Measurements from ENCODE around the gene PASK. TPM values are rescaled to one million over a fixed set of nuclear protein-coding genes. Genes with fewer than 3 reads are reported as not detected.
A peak's percentile ranks its signal among the peaks of the same experiment; 100 is the strongest.

PASK gene
- total RNA-seq, 1 donor from 2014 or later, result 64.2 TPM

- Mint-ChIP-seq H3K27ac (ENCODE audit: unreplicated experiment) (no peak overlapping the region), H3K4me1 (no peaks in the 10 kb centered on the region), H3K27me3 (ENCODE audit: low read depth) (no peaks in the 10 kb centered on the region), H3K4me3 (no peak overlapping the region), H3K36me3 (ENCODE audit: low read depth) (peaks cover 3% of the 10 kb centered on the region), H3K9me3 (no peaks in the 10 kb centered on the region)
- DNase-seq (ENCODE audit: low read depth, low spot score), result no peak
- no peak for TF ChIP-seq CTCF (conservative IDR thresholded peaks at IDR 0.05)
Measured at GRCh38 chr2:241112592-241112991, 36.7 kb downstream of the PASK start.

- Mint-ChIP-seq H3K4me1 (no peaks in the 10 kb centered on the region), H3K27ac (ENCODE audit: unreplicated experiment) (peak overlapping the region; percentile 52), H3K9me3 (no peaks in the 10 kb centered on the region), H3K36me3 (ENCODE audit: low read depth) (peaks cover 3% of the 10 kb centered on the region), H3K27me3 (ENCODE audit: low read depth) (no peaks in the 10 kb centered on the region), H3K4me3 (no peak overlapping the region)
- no peak for DNase-seq (ENCODE audit: low read depth, low spot score)
- TF ChIP-seq CTCF (conservative IDR thresholded peaks at IDR 0.05), result no peak
Measured at GRCh38 chr2:241112046-241112445, 37.2 kb downstream of the PASK start.

- H3K27me3 Mint-ChIP-seq (ENCODE audit: low read depth), result no peaks in the 10 kb centered on the region
- H3K27ac Mint-ChIP-seq (ENCODE audit: unreplicated experiment), result peak overlapping the region; percentile 50
- H3K4me3 Mint-ChIP-seq, result peak overlapping the region; percentile 56
- TF ChIP-seq CTCF (conservative IDR thresholded peaks at IDR 0.05), result no peak
- DNase-seq (ENCODE audit: low read depth, low spot score), result no peak
- H3K36me3 Mint-ChIP-seq (ENCODE audit: low read depth), result peaks cover 3% of the 10 kb centered on the region
- H3K4me1 Mint-ChIP-seq, result no peaks in the 10 kb centered on the region
- no peaks in the 10 kb centered on the region for H3K9me3 Mint-ChIP-seq
Measured at GRCh38 chr2:241111440-241111805, 37.8 kb downstream of the PASK start.

DNA sequence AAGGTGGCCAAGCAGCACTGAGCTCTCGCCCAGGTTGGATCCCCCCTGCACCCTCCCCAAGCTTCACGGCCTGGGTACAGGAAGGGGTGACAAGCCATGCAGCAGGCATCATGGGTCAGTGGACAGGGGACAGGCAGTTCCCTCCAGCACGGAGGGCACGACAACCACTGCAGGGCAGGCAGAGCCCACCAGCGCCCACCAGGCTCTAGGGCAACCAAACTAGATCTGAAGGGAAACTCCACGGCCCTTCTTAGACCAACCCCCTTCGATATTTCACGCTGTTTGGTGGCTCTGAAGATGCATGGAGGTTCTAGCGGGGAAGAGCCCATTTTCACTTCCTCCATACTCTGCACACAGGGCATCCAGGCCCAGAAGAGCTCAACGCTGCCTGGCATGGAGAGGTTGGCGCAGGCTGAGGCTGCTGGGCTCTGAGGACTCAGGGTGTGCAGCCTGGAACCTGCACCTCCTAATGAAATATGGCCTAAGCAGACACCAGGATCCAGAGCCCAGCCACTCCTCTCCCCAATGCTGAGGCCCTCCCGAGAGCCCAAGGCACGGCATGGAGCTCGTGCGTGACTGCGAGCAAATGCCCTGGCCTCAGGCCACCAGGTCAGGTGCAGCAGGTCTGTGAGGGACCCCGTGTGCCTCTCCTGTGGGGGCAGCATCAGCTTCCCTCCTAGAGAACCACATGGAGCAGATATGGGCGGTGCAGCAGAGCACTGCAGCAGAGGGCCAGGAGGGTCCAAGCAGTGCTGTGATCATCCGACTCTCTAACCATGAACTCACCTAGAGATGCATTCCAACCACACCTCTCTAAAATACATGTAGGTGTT lies 38.4 kb downstream of the PASK start:
- Mint-ChIP-seq H3K9me3 (no peaks in the 10 kb centered on the region), H3K27ac (ENCODE audit: unreplicated experiment) (no peak overlapping the region), H3K27me3 (ENCODE audit: low read depth) (no peaks in the 10 kb centered on the region), H3K4me1 (no peaks in the 10 kb centered on the region), H3K36me3 (ENCODE audit: low read depth) (peaks cover 3% of the 10 kb centered on the region), H3K4me3 (no peak overlapping the region)
- no peak for TF ChIP-seq CTCF (conservative IDR thresholded peaks at IDR 0.05)
- DNase-seq (ENCODE audit: low read depth, low spot score), result no peak

DNA sequence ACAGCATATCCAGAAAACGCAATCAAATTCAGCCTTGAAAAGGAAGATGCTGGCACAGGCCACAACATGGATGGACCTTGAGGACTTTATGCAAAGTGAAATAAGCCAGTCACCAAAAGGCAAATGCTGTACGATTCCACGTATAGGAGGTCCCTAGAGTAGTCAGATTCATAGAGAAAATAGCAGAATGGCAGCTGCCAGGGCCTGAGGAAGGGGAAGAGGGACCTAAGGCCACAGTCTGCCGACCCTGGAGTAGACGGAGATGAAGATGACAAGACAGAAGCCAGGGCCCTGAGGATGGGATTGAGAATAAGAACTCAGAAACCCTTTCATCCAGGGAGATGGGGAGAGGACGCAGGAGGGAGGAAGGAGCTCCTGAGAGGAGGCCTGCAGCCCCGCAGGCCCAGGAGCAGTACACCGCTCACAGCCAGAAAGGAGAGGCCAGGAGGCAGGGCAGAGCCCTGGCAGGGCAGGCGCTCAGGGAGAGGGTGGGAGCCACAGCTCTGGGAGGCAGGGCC lies 39.1 kb downstream of the PASK start:
- peaks cover 1% of the 10 kb centered on the region for H3K36me3 Mint-ChIP-seq (ENCODE audit: low read depth)
- H3K4me1 Mint-ChIP-seq, result no peaks in the 10 kb centered on the region
- H3K4me3 Mint-ChIP-seq, result no peak overlapping the region
- H3K27ac Mint-ChIP-seq (ENCODE audit: unreplicated experiment), result no peak overlapping the region
- no peaks in the 10 kb centered on the region for H3K27me3 Mint-ChIP-seq (ENCODE audit: low read depth)
- H3K9me3 Mint-ChIP-seq, result no peaks in the 10 kb centered on the region
- TF ChIP-seq CTCF (conservative IDR thresholded peaks at IDR 0.05), result no peak
- DNase-seq (ENCODE audit: low read depth, low spot score), result no peak
